Astrocyte (in vitro differentiated cells and primary cell): Measurements from ENCODE around the gene PCDHA13. TPM values are rescaled to one million over a fixed set of nuclear protein-coding genes. Genes with fewer than 3 reads are reported as not detected.

Experiments used
- DNase-seq: peaks from one replicate; pipeline ENCODE4 v3.0.0-alpha.2; 2010; ENCODE audit warnings: low read depth
- FAIRE-seq: peaks from 2 replicates; lab custom pipeline; 2011; peaks lifted over from hg19 to GRCh38; lab: Jason Lieb, UNC
- H2AFZ ChIP-seq: 2 replicates; pipeline ENCODE4 v1.6.0; 2012; ENCODE audit warnings: low read depth, low read length, inconsistent platforms
- H3K27ac ChIP-seq: 2 replicates; pipeline ENCODE4 v1.5.1; 2011; ENCODE audit warnings: low read depth, low read length, inconsistent platforms
- H3K27me3 ChIP-seq: 2 replicates; pipeline ENCODE4 v1.6.0; 2011; ENCODE audit warnings: low read length, inconsistent platforms; ENCODE audit not compliant: insufficient read depth
- H3K36me3 ChIP-seq: 2 replicates; pipeline ENCODE4 v1.5.1; 2011; ENCODE audit warnings: low read length, inconsistent platforms; ENCODE audit not compliant: insufficient read depth
- H3K4me1 ChIP-seq: 2 replicates; pipeline ENCODE4 v1.5.1; 2011; ENCODE audit warnings: low read length, inconsistent platforms; ENCODE audit not compliant: insufficient read depth
- H3K4me2 ChIP-seq: 2 replicates; pipeline ENCODE4 v1.6.0; 2012; ENCODE audit warnings: low read length, inconsistent platforms
- H3K4me3 ChIP-seq: 2 replicates; pipeline ENCODE4 v1.5.1; 2011; ENCODE audit warnings: low read depth, mild to moderate bottlenecking, low read length, inconsistent platforms; ENCODE audit not compliant: insufficient read depth
- H3K79me2 ChIP-seq: 2 replicates; pipeline ENCODE4 v1.6.0; 2012; ENCODE audit warnings: mild to moderate bottlenecking, low read length, inconsistent platforms; ENCODE audit not compliant: insufficient read depth
- H3K9ac ChIP-seq: 2 replicates; pipeline ENCODE4 v1.6.0; 2012; ENCODE audit warnings: mild to moderate bottlenecking, low read length, inconsistent platforms
- H3K9me3 ChIP-seq: 2 replicates; pipeline ENCODE4 v1.5.1; 2012; ENCODE audit warnings: low read depth, mild to moderate bottlenecking, low read length, inconsistent platforms; ENCODE audit not compliant: insufficient read depth
- H4K20me1 ChIP-seq: 2 replicates; pipeline ENCODE4 v1.6.0; 2012; ENCODE audit warnings: low read length, inconsistent platforms; ENCODE audit not compliant: insufficient read depth
- H3K27ac Mint-ChIP-seq: one replicate; pipeline ENCODE4 v1.8.0; 2021; ENCODE audit warnings: mild to moderate bottlenecking, mixed read lengths; ENCODE audit not compliant: unreplicated experiment
- H3K27me3 Mint-ChIP-seq: one replicate; pipeline ENCODE4 v1.8.0; 2021; ENCODE audit warnings: low read depth, mixed read lengths; ENCODE audit not compliant: unreplicated experiment
- H3K36me3 Mint-ChIP-seq: one replicate; pipeline ENCODE4 v1.8.0; 2021; ENCODE audit warnings: low read depth, mixed read lengths; ENCODE audit not compliant: unreplicated experiment
- H3K4me1 Mint-ChIP-seq: one replicate; pipeline ENCODE4 v1.8.0; 2021; ENCODE audit warnings: low read depth, mixed read lengths; ENCODE audit not compliant: unreplicated experiment
- H3K4me3 Mint-ChIP-seq: one replicate; pipeline ENCODE4 v1.8.0; 2021; ENCODE audit warnings: mild to moderate bottlenecking, moderate library complexity, mixed read lengths; ENCODE audit not compliant: unreplicated experiment
- H3K9me3 Mint-ChIP-seq: one replicate; pipeline ENCODE4 v1.8.0; 2021; ENCODE audit warnings: mild to moderate bottlenecking, mixed read lengths; ENCODE audit not compliant: unreplicated experiment
- CTCF ChIP-seq: IDR thresholded peaks from 2 replicates; pipeline ENCODE4 v1.5.1; 2011; ENCODE audit warnings: low read depth, mild to moderate bottlenecking, inconsistent platforms, low read length, moderate library complexity; ENCODE audit not compliant: insufficient read depth
- EZH2 ChIP-seq: IDR thresholded peaks from 2 replicates; pipeline ENCODE4 v1.6.1; 2012; ENCODE audit warnings: mild to moderate bottlenecking, low read length, inconsistent platforms; ENCODE audit not compliant: insufficient read depth
- total RNA-seq: library from RNA; stranded (reverse); gene quantifications from 2 replicates; pipeline ENCODE4 v1.2.1, GENCODE V29; 2021

The PCDHA13 gene
- total RNA-seq, 1 donor from 2014 or later = 1.7 TPM

- no peak within 1 kb of the TSS for H3K27ac ChIP-seq
- DNase-seq (no peak), FAIRE-seq (no peak)
- no peaks in the 10 kb centered on the region for H4K20me1 ChIP-seq
- Mint-ChIP-seq H3K36me3 (peaks cover 8% of the 10 kb centered on the region), H3K27ac (peak within 1 kb of the TSS; percentile 34), H3K9me3 (no peaks in the 10 kb centered on the region), H3K27me3 (no peaks in the 10 kb centered on the region), H3K4me3 (peak within 1 kb of the TSS; percentile 89), H3K4me1 (no peaks in the 10 kb centered on the region)
- no peak within 1 kb of the TSS for H3K4me2 ChIP-seq
- no peaks in the 10 kb centered on the region for H3K36me3 ChIP-seq
- H3K27me3 ChIP-seq = no peaks in the 10 kb centered on the region
- no peaks in the 10 kb centered on the region for H3K4me1 ChIP-seq
- H2AFZ ChIP-seq = no peak within 1 kb of the TSS
- H3K4me3 ChIP-seq = no peak within 1 kb of the TSS
- peaks cover 5% of the 10 kb centered on the region for H3K9me3 ChIP-seq
- H3K9ac ChIP-seq = no peak within 1 kb of the TSS
- H3K79me2 ChIP-seq = no peaks in the 10 kb centered on the region
- TF ChIP-seq EZH2 (no peak), CTCF (no peak)
Measured at GRCh38 chr5:140868721-140869554, 13.0 kb upstream of the PCDHA13 start, which contains the start of gene PCDHA11. Gene PCDHA11 (plus strand): TSS chr5:140868957. CDS start chr5:140869104, 147 bp downstream.

GRCh38 chr5:140869555-140869886, 12.4 kb upstream of the PCDHA13 start:
- H3K9me3 ChIP-seq = peaks cover 5% of the 10 kb centered on the region
- H3K27me3 ChIP-seq = no peaks in the 10 kb centered on the region
- H3K4me3 Mint-ChIP-seq = peak overlapping the region; percentile 89
- no peak overlapping the region for H3K4me3 ChIP-seq
- H3K27ac ChIP-seq = no peak overlapping the region
- H2AFZ ChIP-seq = no peak overlapping the region
- no peak overlapping the region for H3K27ac Mint-ChIP-seq
- no peak overlapping the region for H3K4me2 ChIP-seq
- H3K27me3 Mint-ChIP-seq = no peaks in the 10 kb centered on the region
- no peaks in the 10 kb centered on the region for H3K4me1 ChIP-seq
- FAIRE-seq = no peak
- H3K79me2 ChIP-seq = no peaks in the 10 kb centered on the region
- no peaks in the 10 kb centered on the region for H4K20me1 ChIP-seq
- peaks cover 4% of the 10 kb centered on the region for H3K4me1 Mint-ChIP-seq
- no peaks in the 10 kb centered on the region for H3K9me3 Mint-ChIP-seq
- TF ChIP-seq EZH2 (no peak), CTCF (no peak)
- no peak overlapping the region for H3K9ac ChIP-seq
- H3K36me3 ChIP-seq = no peaks in the 10 kb centered on the region
- peaks cover 8% of the 10 kb centered on the region for H3K36me3 Mint-ChIP-seq
- DNase-seq = no peak
